Muscle layer of duodenum (tissue), 2 donors: ENCODE data around the gene VEZT.

Experiments
- H3K27ac ChIP-seq: one replicate; pipeline ENCODE4 v1.7.0; 2013; ENCODE audit warnings: mild to moderate bottlenecking, low read length
- H3K27me3 ChIP-seq: one replicate; pipeline ENCODE4 v1.7.0; 2013; ENCODE audit warnings: low read depth, mild to moderate bottlenecking, control low read depth, low read length
- H3K36me3 ChIP-seq, 2 donors: one replicate each; pipeline ENCODE4 v1.7.0; 2013; ENCODE audit warnings: low read length in 2 of 2, control low read depth in 1 of 2, mild to moderate bottlenecking in 1 of 2; ENCODE audit not compliant: insufficient read depth in 2 of 2, control insufficient read depth in 1 of 2
- H3K4me1 ChIP-seq, 2 donors: one replicate each; pipeline ENCODE4 v1.7.0; 2013; ENCODE audit warnings: low read length in 2 of 2, mild to moderate bottlenecking in 2 of 2, control low read depth in 1 of 2, moderate library complexity in 1 of 2; ENCODE audit not compliant: insufficient read depth in 2 of 2, control insufficient read depth in 1 of 2
- H3K4me3 ChIP-seq, 2 donors: one replicate each; pipeline ENCODE4 v1.7.0; 2013; ENCODE audit warnings: low read length in 2 of 2, low read depth in 1 of 2, mild to moderate bottlenecking in 1 of 2
- H3K9me3 ChIP-seq, 2 donors: one replicate each; pipeline ENCODE4 v1.7.0; 2013; ENCODE audit warnings: low read length in 2 of 2, control low read depth in 1 of 2, mild to moderate bottlenecking in 1 of 2; ENCODE audit not compliant: control insufficient read depth in 1 of 2
- donor health status: healthy.

The VEZT gene

DNA sequence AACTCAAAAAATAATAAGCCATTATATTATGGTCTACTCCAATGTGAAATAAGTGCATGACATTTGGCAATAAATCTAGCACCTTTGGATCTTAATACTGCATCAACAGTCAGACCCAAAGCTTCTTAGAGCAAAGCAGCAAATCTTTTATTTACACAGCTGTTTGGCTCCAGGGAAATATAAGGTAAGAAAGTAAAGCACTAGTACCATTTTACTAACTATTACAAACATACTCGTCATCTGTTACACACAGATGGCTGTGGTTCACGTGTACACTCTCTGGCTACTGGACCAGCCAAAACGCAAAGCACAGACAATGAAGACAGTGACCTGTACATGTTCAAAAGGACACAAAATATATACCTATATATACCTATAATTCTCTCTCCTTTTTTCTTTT is 3.1 kb upstream of the VEZT start:
- no peaks in the 10 kb centered on the region for H3K36me3 ChIP-seq
- no peak overlapping the region for H3K27ac ChIP-seq
- peaks cover 0 to 25% of the 10 kb centered on the region in 2 donors for H3K4me1 ChIP-seq
- H3K9me3 ChIP-seq: no peaks in the 10 kb centered on the region
- H3K27me3 ChIP-seq: no peaks in the 10 kb centered on the region
- H3K4me3 ChIP-seq: no peak overlapping the region

DNA sequence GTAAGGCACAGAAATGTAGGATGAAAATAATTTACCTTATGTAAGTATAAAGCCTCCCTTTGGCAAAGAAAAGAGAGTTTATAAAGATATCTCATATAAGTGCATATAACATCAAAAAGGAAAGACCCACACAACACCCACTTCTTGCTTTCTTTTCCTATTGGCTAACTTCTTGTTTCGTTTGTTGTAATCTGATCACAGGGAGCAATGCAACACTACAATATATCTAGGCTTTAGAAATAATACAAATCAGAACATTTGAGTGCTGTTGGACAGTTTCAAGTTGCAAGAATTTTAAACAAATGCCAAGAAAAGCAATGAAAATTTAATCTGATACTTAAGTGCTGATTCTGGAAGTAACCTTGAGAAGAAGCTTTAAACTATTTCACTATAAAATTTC is 1.7 kb upstream of the VEZT start:
- H3K4me1 ChIP-seq: peaks cover 0 to 34% of the 10 kb centered on the region in 2 donors
- H3K27me3 ChIP-seq: no peaks in the 10 kb centered on the region
- peak overlapping the region; percentile 93 to 96 for H3K4me3 ChIP-seq
- no peaks in the 10 kb centered on the region for H3K36me3 ChIP-seq
- no peaks in the 10 kb centered on the region for H3K9me3 ChIP-seq
- H3K27ac ChIP-seq: no peak overlapping the region

DNA sequence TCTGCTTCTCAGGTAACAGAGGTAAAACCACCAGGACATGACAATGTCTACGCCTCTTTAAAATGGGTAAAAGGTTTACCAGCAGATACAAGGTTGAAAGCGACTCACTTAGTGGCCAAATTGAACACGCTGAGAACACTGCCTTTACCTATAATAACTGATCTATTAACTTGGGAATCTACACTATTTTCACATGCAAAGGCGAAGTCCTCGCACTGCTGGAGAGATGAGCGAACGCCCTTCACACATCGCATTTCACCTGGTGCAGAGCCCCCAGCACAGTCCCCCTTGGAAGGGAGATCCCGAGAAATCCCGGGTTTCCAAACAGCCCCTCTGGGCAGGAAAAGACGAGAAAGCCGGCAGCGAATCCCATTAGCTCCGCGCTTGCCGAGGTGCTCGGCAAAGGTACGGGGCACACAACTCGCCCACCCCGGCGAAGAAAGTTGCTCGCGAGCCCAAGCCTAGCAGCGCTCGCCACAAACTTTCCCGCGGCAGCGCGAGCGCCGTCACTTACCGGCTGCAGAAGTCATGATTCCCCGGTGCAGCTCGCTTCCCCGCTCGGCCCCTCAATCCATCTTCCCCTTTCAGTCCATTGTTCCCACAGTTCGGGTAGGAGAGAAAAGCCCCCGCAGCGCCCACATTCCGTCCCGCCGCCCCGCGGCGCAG is 763 bp upstream of the VEZT start:
- peak overlapping the region; percentile 93 to 96 for H3K4me3 ChIP-seq
- H3K27ac ChIP-seq: peak overlapping the region; percentile 50
- no peaks in the 10 kb centered on the region for H3K27me3 ChIP-seq
- no peaks in the 10 kb centered on the region for H3K36me3 ChIP-seq
- no peaks in the 10 kb centered on the region for H3K9me3 ChIP-seq
- H3K4me1 ChIP-seq: peaks cover 0 to 34% of the 10 kb centered on the region in 2 donors

DNA sequence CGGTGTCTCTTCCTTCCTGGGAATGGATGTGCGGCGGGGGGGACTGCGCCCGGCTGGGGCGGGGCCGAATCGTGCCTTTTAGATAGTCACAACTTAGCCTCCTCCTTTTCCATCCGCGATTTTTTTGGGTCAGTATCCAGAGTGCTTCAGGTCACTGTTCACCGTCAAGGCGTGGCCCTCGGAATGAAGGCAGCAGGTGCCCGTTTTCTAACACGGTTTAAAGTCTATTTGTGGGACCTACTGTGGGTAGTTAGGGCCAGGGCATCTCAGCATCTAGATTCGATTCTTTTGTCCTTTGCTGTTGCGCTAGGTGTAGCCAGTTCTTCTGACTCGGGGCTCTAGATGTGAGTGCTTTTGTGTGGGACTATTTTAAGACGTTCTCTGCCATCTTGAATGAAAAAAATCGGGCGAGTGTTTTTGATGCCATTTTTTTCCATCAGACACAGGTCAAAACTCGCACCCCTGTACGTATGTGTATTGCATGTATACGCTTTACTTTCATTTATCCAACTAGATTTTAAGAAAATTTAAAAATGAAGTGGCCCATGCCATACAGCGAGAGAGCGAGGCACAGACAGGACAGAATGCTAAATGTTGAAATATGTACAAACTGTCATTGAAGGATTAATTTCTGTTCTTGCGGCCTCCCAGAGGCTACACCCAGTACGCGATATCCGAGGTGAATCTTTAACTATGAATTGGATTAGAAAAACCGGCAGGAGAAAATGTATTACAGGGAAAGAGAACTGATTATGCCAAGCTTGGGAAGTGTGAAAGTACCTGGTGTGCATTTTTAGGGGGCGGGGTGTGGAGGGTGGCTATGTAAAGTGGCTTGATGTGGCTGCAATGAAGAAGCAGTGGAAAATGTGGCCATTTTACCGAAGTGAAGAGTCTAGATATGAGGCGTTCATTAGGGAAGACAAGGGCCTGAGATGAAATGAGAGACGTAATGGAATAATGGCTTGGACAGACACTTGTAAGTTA is 835 bp downstream of the VEZT start:
- Histone ChIP-seq H3K9me3 (no peaks in the 10 kb centered on the region), H3K27ac (peak overlapping the region; percentile 96), H3K27me3 (no peaks in the 10 kb centered on the region), H3K4me1 (peaks cover 0 to 34% of the 10 kb centered on the region in 2 donors), H3K4me3 (peak overlapping the region; percentile 93 to 96), H3K36me3 (no peaks in the 10 kb centered on the region)

DNA sequence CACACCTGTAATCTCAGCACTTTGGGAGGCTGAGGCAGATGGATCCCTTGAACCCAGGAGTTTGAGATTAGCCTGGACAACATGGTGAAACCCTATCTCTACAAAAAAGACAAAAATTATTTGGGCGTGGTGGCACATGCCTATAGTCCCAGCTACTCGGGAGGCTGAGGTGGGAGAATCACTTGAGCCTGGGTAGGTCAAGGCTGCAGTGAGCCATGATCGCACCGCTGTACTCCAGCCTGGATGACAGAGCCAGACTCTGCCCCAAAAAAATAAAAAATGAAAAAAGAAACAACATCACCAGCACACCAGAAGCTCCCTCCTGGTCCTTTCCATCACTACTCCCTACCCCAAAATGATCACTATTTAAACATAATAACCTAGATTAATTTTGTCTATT is 2.6 kb downstream of the VEZT start:
- Histone ChIP-seq H3K4me1 (peaks cover 0 to 26% of the 10 kb centered on the region in 2 donors), H3K4me3 (no peak overlapping the region), H3K27ac (no peak overlapping the region)

DNA sequence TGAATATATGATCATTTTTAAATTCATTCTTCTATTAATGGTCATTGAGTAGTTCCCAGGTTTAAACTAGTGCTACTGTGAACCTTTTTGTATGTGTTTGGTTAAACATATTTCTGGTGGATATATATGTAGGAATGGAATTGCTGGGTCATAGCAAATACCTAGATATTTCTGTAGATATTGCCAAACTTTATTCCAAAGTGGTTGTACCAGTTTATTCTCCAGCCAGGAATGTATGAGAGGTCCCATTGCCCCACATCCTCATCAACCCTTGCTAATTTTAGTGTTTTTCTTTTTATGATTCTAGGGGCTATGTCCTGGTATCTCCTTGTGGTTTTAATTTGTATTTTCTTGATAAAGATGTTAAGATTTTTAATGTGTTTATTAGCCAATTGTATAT is 3.1 kb downstream of the VEZT start:
- Histone ChIP-seq H3K27ac (no peak overlapping the region), H3K27me3 (no peaks in the 10 kb centered on the region), H3K9me3 (no peaks in the 10 kb centered on the region), H3K4me1 (peaks cover 0 to 21% of the 10 kb centered on the region in 2 donors), H3K36me3 (peaks cover 5 to 10% of the 10 kb centered on the region in 2 donors), H3K4me3 (no peak overlapping the region)

More for the DNA sequence above, 2.6 kb downstream of the VEZT start:
- Histone ChIP-seq H3K36me3 (peaks cover 5 to 8% of the 10 kb centered on the region in 2 donors), H3K27me3 (no peaks in the 10 kb centered on the region), H3K9me3 (no peaks in the 10 kb centered on the region)

DNA sequence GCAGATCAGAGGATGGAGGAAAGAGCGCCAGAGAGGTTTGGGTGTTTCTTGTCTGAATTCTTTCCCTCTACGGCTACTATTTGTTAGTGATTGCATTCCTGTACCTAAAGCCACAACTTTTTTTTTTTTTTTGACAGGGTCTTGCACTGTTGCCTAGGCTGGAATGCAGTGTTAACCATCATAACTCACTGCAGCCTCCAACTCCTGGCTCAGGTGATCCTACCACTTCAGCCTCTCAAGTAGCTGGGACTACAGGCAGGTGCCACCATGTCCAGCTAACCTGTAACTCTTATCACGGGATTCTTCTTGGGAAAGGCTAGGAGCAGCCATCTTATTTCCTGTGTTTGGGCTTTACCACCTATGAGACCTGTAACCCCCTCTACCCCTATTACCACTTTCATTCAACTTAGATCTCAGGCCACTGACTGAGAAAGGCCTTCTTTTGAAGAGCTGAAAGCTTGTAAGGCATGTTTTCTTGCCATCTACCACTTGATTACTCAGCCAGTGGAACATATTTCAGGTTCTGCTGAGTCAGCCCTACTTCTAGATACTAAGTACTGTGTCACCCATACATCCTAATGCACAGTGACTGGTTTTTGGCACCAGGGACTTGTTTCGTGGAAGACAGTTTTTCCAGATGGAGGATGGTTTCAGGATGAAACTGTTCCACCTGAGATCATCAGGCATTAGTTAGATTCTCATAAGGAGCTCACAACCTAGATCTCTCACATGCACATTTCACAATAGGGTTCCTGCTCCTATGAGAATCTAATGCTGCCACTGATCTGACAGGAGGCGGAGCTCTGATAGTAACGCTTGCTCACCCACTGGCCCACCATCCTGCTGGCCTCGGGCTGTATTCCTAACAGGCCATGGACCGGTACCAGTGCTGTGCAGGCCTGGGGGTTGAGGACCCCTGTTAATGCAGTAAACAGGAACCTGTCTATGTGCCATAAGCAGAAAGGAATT is 6.9 kb downstream of the VEZT start:
- Histone ChIP-seq H3K27ac (no peak overlapping the region), H3K4me1 (peaks cover 0 to 14% of the 10 kb centered on the region in 2 donors), H3K9me3 (no peaks in the 10 kb centered on the region), H3K27me3 (no peaks in the 10 kb centered on the region), H3K4me3 (no peak overlapping the region), H3K36me3 (peaks cover 5 to 10% of the 10 kb centered on the region in 2 donors)

DNA sequence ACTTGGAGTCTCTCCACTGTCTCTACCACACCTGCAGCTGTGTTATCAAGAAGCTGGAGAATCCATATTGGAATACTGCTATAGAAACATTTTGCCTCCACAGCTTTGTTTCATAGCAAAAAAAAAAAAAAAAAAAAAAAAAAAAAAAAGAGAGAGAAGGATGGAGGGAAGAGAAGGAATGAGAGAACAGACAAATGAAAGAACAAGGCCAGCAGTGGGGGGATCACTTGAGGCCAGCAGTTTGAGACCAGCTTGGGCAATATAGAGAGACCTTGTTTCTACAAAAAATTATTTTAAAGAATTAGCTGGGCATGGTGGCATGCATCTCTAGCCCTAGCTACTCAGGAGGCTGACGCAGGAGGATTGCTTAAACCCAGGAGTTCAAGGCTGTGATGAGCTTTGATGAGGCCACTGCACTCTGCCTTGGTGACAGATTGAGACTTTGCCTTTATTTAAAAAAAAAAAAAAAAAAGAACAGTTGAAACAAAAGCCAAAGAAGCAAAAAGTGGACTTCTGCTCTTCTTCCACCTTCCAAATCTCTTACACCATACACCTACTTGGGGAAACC is 8.1 kb downstream of the VEZT start:
- H3K36me3 ChIP-seq: peaks cover 5 to 10% of the 10 kb centered on the region in 2 donors
- peaks cover 2 to 15% of the 10 kb centered on the region in 2 donors for H3K4me1 ChIP-seq
- H3K9me3 ChIP-seq: no peaks in the 10 kb centered on the region
- H3K4me3 ChIP-seq: no peak overlapping the region
- H3K27ac ChIP-seq: no peak overlapping the region
- H3K27me3 ChIP-seq: no peaks in the 10 kb centered on the region

DNA sequence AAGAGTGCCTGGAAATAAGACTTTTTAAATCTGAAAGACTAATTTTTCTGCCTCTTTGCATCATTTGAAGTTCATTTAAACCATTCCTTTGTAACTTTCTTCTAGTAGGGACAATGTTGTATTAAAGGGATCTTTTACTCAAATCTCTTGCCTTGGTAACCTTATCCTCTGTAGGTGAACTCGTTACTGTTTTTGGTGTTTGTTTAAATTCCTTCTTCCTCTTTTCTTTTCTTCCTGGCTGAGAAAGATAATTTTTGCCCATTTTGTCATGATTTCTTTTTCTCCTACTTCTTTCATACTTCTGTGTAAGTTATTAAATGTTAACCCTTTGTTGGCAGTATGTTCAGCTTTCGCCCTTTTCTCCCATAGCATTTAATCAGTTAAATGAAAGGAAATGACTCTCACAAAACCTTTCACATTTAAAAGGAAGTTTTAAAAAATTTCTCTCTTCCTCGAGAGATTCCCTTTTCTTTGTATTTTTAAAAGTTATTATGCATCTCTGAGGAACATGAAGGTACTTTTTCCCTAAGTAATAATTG is 10.3 kb downstream of the VEZT start:
- H3K27ac ChIP-seq: peak overlapping the region; percentile 14
- no peaks in the 10 kb centered on the region for H3K27me3 ChIP-seq
- H3K36me3 ChIP-seq: peaks cover 5 to 10% of the 10 kb centered on the region in 2 donors
- H3K4me3 ChIP-seq: no peak overlapping the region
- H3K9me3 ChIP-seq: no peaks in the 10 kb centered on the region
- peaks cover 9 to 27% of the 10 kb centered on the region in 2 donors for H3K4me1 ChIP-seq

DNA sequence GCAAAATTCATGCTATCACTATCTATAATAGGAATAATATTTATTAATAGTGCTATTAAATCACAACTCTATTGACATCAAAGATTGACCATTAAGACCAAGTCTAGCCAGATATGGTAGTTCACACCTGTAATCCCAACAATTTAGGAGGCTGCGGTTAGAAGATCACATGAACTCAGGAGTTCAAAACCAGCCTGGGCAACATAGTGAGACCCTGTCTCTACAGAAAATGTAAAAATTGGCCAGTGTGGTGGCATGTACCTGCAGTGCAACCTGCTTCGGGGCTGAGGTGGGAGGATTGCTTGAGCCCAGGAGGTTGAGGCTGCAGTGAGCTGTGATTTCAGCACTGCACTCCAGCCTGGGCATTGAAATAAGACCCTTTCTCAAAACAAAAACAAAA is 11.0 kb downstream of the VEZT start:
- Histone ChIP-seq H3K27ac (no peak overlapping the region), H3K9me3 (no peaks in the 10 kb centered on the region), H3K4me1 (peaks cover 9 to 27% of the 10 kb centered on the region in 2 donors), H3K27me3 (no peaks in the 10 kb centered on the region), H3K36me3 (peaks cover 5 to 10% of the 10 kb centered on the region in 2 donors), H3K4me3 (no peak overlapping the region)
